Measurements from ENCODE around the gene ATF1. TPM values are rescaled to one million over a fixed set of nuclear protein-coding genes. Genes with fewer than 3 reads are reported as not detected.

The ATF1 gene
- 26.6 TPM for total RNA-seq

GRCh38 chr12:50763639-50764285, at the start of gene ATF1:
Gene ATF1 (plus strand): TSS chr12:50764101. CDS start chr12:50780146, 16,045 bp downstream.

DNA sequence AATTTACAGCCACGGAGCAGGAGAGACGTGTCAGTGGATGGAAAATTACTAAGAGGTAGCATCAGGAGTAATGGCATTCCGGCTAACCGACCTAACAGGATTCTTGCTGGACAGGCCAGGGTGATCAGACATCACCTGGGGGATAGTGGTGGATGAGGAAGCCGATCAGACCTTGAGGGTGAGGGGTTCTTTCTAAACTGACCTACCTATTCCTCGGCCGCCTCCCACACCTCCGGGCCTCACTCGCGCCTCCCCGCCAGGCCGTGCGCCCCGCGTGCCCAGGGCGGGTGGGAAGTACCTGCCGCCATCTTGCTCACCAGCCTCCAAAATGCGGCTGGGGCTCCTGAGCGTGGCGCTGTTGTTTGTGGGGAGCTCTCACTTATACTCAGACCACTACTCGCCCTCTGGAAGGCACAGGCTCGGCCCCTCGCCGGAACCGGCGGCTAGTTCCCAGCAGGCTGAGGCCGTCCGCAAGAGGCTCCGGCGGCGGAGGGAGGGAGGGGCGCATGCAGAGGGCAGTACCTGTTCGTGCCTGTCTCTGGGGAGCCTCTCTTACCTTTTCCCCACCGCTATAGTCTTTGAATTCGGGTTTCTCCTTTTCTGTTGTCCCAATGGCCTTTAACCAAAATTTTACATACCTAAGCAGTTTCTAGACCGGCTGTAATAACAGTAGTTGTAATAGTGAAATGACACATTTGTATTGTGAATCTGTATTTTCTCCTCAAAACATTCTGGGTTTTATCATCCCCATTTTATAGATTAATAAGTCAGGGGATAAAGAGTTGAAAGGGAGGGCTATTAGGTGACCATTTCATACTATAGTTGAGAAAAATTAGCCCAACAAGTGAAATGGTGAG, 79.0 kb downstream of the ATF1 start, which contains the start of gene TMPRSS12:
Gene TMPRSS12 (plus strand): TSS at position 290 of the 857 bp plus-strand sequence. CDS start 39 bp downstream, at position 329.

Other genes with a start within 250 kb of the ATF1 start
- gene TMPRSS12, start 78.8 kb downstream of the ATF1 start, total RNA-seq = not detected
- gene HIGD1C, start 188.4 kb downstream of the ATF1 start, total RNA-seq = not detected

Measured in camera-type eye (tissue), 1 donor.